Immature natural killer cell (primary cell): ENCODE results near the gene IL9. TPM values are rescaled to one million over a fixed set of nuclear protein-coding genes. Genes with fewer than 3 reads are reported as not detected.

Experiments used
- DNase-seq, 3 donors: peaks; one replicate each; pipeline ENCODE4 v3.0.0; 2022; ENCODE audit warnings: mixed read lengths in 1 of 3
- H3K27ac Mint-ChIP-seq, 6 donors: one replicate each; pipeline ENCODE4 v1.8.0; 2020; ENCODE audit warnings: mixed read lengths in 6 of 6, mild to moderate bottlenecking in 5 of 6, inconsistent platforms in 4 of 6, moderate library complexity in 3 of 6
- H3K27me3 Mint-ChIP-seq, 3 donors: one replicate each; pipeline ENCODE4 v1.8.0; 2020 to 2021; ENCODE audit warnings: low read depth in 3 of 3, mild to moderate bottlenecking in 3 of 3, mixed read lengths in 3 of 3, moderate library complexity in 3 of 3, inconsistent platforms in 1 of 3
- H3K36me3 Mint-ChIP-seq, 3 donors: one replicate each; pipeline ENCODE4 v1.8.0; 2020; ENCODE audit warnings: mixed read lengths in 3 of 3, inconsistent platforms in 2 of 3, mild to moderate bottlenecking in 2 of 3
- H3K4me1 Mint-ChIP-seq, 2 donors: one replicate each; pipeline ENCODE4 v1.8.0; 2020; ENCODE audit warnings: inconsistent platforms in 2 of 2, mild to moderate bottlenecking in 2 of 2, mixed read lengths in 2 of 2, moderate library complexity in 1 of 2
- H3K4me3 Mint-ChIP-seq, 5 donors: one replicate each; pipeline ENCODE4 v1.8.0; 2020; ENCODE audit warnings: mild to moderate bottlenecking in 5 of 5, mixed read lengths in 5 of 5, inconsistent platforms in 3 of 5, moderate library complexity in 3 of 5
- H3K9me3 Mint-ChIP-seq, 6 donors: one replicate each; pipeline ENCODE4 v1.8.0; 2020; ENCODE audit warnings: mild to moderate bottlenecking in 6 of 6, mixed read lengths in 6 of 6, inconsistent platforms in 4 of 6, moderate library complexity in 3 of 6
- polyA plus RNA-seq, 3 donors: library from polyadenylated mRNA; unstranded; fragments of 300-500 nt; fragmentation: Illumina TruSeq; gene quantifications; one replicate each; pipeline ENCODE4 v1.2.3, GENCODE V29; 2021

The IL9 gene
- not detected for polyA plus RNA-seq

DNA sequence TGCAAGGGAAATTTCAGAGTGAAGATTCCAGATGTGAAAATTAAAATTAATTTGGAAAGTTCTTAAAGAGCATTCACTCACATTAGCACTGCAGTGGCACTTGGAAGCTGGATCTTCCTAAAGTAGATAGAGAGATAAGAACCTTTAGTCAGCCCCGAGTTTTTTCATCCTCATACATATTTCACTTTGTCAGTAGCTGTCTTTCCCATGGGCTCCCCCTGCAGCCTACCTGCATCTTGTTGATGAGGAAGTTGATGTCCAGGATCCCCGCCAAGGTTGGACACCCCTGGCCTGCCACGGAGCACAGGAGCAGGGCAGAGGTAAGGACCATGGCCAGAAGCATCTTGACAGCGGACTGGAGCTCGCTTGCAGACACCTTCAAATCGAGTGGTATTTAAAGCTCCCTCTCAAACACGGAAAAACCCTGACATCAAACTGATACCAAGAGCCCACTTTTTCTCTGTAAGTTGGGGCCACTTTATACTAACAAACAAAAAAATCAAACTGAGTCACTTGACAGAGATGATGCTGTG lies at the start of gene IL9:
Gene IL9 (minus strand): TSS at position 368 of the 533 bp plus-strand sequence. CDS start 25 bp downstream, at position 343.
- no peaks in the 10 kb centered on the region for H3K36me3 Mint-ChIP-seq
- DNase-seq: no peak
- H3K4me3 Mint-ChIP-seq: no peak within 1 kb of the TSS
- H3K27me3 Mint-ChIP-seq: peaks cover 7 to 21% (median 18%) of the 10 kb centered on the region in 3 donors
- no peaks in the 10 kb centered on the region for H3K9me3 Mint-ChIP-seq
- peak within 1 kb of the TSS in 1 of 6 donors; percentile 55 for H3K27ac Mint-ChIP-seq
- H3K4me1 Mint-ChIP-seq: no peaks in the 10 kb centered on the region

DNA sequence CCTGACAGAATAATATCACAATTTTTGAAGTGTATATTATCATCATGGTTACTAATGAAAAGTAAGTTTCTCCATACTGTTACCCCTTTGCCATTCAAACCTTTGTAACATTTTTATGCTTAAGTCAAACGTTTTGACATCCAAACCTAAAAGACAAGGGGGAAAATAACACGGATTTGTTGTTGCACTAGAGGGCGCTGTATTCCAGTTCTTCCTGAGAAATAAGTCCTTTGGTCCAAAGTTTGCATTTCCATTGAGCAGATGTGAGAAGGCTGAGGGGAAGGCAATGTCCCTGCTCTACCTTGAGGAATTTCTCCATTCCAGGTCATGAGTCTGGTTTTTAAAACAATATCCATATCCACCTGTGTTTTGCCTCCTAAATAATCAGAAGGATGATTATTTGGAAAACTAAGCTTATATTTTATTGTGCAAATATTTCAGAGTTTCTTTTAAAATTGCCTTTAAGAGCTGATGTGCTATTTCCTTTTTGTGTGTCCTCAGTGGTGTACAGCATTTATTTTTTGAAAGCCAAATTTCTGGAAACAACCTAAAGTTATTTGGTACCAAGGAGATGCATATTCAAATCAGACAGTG lies 49.4 kb upstream of the IL9 start:
- no peaks in the 10 kb centered on the region for H3K9me3 Mint-ChIP-seq
- no peak overlapping the region for H3K4me3 Mint-ChIP-seq
- no peaks in the 10 kb centered on the region for H3K36me3 Mint-ChIP-seq
- H3K27ac Mint-ChIP-seq: no peak overlapping the region
- peak; percentile 12 to 37 (median 24) for DNase-seq
- peaks cover 2 to 15% (median 10%) of the 10 kb centered on the region in 3 donors for H3K27me3 Mint-ChIP-seq
- no peaks in the 10 kb centered on the region for H3K4me1 Mint-ChIP-seq

DNA sequence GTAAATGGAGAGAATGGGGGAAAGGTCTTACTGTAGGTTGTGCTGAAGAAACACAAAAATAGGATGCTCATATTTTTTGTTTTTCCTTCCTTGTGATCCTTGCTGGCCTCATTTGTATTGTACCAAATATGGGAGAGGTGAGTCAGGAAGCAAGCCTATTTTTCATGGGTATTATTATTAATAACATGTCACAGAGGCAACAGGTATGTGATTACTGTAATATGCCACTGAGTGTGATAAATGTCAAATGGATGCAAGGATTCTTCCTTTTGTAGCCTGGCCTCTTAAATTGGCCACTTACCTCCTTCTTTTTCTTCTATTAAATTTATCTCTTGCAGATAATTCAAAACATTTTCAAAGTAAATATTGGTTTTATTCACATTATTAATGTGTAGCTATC lies 48.9 kb upstream of the IL9 start:
- peaks cover 2 to 15% (median 8%) of the 10 kb centered on the region in 3 donors for H3K27me3 Mint-ChIP-seq
- no peaks in the 10 kb centered on the region for H3K9me3 Mint-ChIP-seq
- DNase-seq: no peak
- H3K4me3 Mint-ChIP-seq: no peak overlapping the region
- no peaks in the 10 kb centered on the region for H3K36me3 Mint-ChIP-seq
- no peaks in the 10 kb centered on the region for H3K4me1 Mint-ChIP-seq
- H3K27ac Mint-ChIP-seq: no peak overlapping the region

DNA sequence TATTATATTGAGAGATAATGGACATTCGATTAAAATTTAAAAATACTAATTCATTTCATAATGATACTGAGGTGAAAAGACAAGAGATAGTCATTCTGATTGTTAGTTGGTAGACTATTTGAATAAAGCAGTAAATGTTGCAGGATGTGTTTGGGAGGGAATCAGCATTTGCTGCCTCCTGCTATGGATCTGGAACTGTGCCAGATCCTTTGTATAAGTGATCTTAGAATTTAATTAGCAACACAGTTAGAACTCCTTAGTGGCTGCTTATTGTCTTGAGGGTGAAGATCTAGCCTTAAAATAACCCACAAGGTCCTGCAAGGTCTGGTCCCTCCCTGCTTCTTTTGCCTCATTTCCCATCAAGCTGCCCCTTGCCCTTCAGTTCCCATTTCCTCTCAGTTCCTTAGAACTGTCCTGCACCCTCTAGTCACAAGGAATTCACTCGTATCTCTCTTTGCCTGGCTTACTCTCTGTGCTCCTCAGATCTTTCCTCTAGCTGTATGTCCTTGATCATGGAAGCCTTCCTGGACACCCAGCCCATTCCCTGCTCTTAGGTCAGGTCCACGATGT lies 46.6 kb upstream of the IL9 start:
- Mint-ChIP-seq H3K4me1 (no peaks in the 10 kb centered on the region), H3K36me3 (no peaks in the 10 kb centered on the region), H3K4me3 (no peak overlapping the region), H3K9me3 (no peaks in the 10 kb centered on the region), H3K27ac (no peak overlapping the region), H3K27me3 (peaks cover 2 to 23% (median 16%) of the 10 kb centered on the region in 3 donors)
- DNase-seq: no peak

DNA sequence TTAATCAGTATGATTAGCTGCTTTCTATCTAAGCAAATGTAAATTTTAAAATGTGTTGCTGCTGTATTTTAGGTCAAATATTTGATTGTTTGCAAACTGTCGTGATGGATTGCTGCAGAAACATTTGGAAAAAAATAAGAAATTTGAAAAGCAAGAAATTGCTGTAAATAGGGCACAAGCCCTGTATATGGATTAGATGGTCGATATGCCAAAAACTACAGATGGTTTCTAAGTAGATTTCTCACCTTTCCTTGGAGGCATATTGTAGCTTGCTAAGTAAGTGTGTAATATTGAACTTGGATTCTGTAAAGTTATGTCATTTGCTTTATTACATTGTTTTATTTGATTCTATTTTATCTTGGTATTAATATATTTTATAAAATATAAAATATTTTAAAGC lies 46.1 kb upstream of the IL9 start:
- Mint-ChIP-seq H3K4me1 (no peaks in the 10 kb centered on the region), H3K36me3 (no peaks in the 10 kb centered on the region), H3K27ac (no peak overlapping the region), H3K4me3 (no peak overlapping the region), H3K27me3 (peaks cover 2 to 23% (median 16%) of the 10 kb centered on the region in 3 donors), H3K9me3 (no peaks in the 10 kb centered on the region)
- DNase-seq: no peak

DNA sequence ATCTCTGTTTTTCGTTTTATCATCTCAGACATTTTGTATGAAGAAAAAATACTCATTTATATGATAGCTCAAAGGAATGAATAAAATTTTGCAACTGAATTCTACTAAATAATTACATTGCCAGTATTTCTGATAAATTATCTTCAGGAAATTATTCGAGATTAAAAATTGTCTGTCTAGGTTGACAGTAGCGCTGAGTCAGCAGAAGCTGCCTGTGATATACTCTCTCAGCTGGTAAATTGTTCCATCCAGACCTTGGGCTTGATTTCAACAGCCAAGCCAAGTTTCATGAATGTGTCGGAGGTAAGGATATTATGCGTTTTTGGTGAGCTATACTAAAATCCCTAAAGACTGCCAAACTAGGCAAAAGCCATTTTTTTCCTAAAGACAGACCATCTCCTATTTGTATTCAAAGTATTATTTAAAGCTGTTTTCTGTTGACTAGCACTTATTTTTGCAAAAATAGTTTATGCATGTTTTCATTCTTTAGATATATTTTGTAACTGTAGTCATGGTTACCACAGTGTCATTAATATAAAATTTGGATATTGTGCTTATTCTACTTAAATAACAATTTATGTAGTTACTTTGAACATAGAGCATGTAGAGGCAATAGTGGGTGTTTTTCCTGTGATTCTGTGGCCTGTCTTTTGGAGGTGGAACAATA lies 41.7 kb upstream of the IL9 start:
- no peaks in the 10 kb centered on the region for H3K9me3 Mint-ChIP-seq
- no peak overlapping the region for H3K4me3 Mint-ChIP-seq
- no peak overlapping the region for H3K27ac Mint-ChIP-seq
- DNase-seq: no peak
- H3K27me3 Mint-ChIP-seq: peaks cover 2 to 17% (median 12%) of the 10 kb centered on the region in 3 donors
- H3K4me1 Mint-ChIP-seq: no peaks in the 10 kb centered on the region
- H3K36me3 Mint-ChIP-seq: no peaks in the 10 kb centered on the region

DNA sequence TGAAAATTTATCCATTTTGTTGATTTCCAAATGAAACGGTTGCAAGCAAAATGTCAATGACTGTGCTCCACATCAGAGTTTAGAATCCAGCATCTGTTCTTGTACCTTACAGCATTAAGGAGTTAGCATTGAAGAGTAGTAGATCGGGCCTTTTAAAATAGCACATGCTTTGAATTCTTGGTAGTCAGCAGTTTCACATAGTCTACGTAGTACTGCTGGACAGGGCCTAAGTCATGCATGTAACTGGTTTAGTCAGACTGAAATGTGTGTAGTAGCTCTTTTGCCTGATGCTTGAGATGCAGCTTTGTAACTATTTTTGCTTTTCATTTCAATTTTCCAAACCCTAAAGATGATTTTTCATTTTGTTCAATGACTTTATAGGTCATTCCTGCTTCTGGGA lies 39.3 kb upstream of the IL9 start:
- DNase-seq: no peak
- Mint-ChIP-seq H3K36me3 (no peaks in the 10 kb centered on the region), H3K4me1 (no peaks in the 10 kb centered on the region), H3K27me3 (peaks cover 5 to 28% (median 16%) of the 10 kb centered on the region in 3 donors), H3K27ac (no peak overlapping the region), H3K9me3 (no peaks in the 10 kb centered on the region), H3K4me3 (no peak overlapping the region)

DNA sequence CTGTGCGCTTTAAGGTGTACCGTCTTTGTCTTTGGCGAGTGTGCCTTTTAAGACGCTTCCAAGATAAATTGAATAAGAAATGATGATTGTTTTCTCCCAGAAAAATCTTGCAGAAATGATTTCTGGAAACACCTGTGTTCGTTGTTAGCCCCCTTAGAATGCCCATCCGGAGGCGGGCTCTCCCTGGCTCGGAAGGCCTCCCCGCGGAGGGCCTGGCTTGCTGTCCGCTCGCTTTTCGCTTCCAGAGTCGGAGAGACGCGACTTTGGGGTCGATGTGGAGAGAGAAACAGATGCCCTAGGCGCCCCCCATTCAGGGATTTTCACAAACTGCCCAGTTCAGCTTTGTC lies 35.3 kb upstream of the IL9 start:
- H3K4me1 Mint-ChIP-seq: no peaks in the 10 kb centered on the region
- no peak for DNase-seq
- H3K27me3 Mint-ChIP-seq: peaks cover 7 to 38% (median 16%) of the 10 kb centered on the region in 3 donors
- H3K36me3 Mint-ChIP-seq: no peaks in the 10 kb centered on the region
- peaks cover 0 to 5% (median 0%) of the 10 kb centered on the region in 6 donors for H3K9me3 Mint-ChIP-seq
- H3K27ac Mint-ChIP-seq: no peak overlapping the region
- H3K4me3 Mint-ChIP-seq: no peak overlapping the region

DNA sequence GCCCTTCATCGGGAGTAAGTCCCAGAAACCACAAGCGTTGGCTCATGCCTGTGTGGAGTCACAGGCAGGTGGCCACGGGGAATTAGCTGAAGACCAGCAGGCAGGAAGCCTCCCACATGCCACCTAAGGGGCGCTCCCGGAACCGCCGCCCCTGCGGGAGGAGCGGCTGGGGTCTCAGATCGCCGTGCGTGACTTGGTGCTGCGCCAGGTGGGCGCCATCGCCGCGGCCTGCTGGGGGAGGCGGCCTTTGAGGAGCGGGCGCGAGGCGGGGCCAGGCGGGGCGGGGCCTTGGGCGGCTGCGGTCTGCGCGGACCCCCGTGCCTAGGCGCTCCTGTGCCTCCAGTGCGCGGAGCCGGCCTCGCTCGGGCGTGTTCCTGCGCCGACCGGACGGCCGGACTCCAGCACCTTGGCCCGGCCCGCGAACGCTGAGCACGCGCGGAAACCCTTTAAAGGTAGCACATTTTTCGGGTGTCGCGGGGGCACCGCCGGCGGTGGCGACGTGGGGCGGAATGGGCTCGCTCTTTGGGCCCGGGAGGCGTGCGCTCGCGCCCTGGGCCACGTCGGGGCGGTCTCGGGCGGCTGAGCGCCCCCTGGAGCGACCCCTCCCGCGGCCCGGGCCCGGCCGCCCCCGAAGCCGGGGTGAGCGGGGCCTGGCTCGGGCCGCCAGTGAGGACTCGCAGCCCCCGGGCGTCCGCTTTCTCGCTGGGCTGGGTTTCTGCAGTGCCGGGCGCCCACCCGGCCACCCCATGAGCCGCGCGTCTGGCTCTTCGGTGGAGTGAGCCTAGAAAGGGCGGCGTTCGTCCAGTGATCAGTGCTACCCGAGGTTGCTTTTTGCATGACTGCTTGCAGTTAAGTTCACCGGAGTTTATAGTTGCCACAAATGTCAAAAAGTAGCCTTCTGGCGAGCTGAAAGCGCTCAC lies 34.6 kb upstream of the IL9 start:
- H3K27ac Mint-ChIP-seq: no peak overlapping the region
- H3K4me3 Mint-ChIP-seq: no peak overlapping the region
- peaks cover 7 to 38% (median 17%) of the 10 kb centered on the region in 3 donors for H3K27me3 Mint-ChIP-seq
- no peak for DNase-seq
- H3K4me1 Mint-ChIP-seq: no peaks in the 10 kb centered on the region
- H3K9me3 Mint-ChIP-seq: peaks cover 0 to 5% (median 0%) of the 10 kb centered on the region in 6 donors
- H3K36me3 Mint-ChIP-seq: no peaks in the 10 kb centered on the region

DNA sequence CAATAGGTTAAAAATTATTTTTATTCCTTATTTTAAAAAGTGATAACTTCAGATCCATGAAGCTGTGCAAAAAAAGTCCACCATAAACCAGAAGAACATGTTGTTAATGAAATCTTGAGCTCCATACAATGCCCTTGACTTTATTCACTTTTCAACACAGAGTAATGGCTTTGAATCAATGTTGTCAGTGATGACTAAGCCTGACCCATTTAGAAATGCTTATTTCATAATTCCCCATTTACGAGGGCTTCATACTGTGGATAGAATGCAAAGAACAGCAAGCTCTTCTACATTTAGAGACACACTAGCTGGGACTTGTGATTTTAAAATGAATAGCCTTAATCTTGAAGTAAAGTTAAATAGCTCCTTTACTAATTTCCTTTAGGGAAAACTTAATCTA lies 25.7 kb upstream of the IL9 start:
- DNase-seq: no peak
- H3K27me3 Mint-ChIP-seq: peaks cover 4 to 35% (median 26%) of the 10 kb centered on the region in 3 donors
- no peaks in the 10 kb centered on the region for H3K36me3 Mint-ChIP-seq
- peaks cover 11 to 13% of the 10 kb centered on the region in 2 donors for H3K4me1 Mint-ChIP-seq
- H3K9me3 Mint-ChIP-seq: peaks cover 0 to 14% (median 0%) of the 10 kb centered on the region in 6 donors
- H3K27ac Mint-ChIP-seq: no peak overlapping the region
- no peak overlapping the region for H3K4me3 Mint-ChIP-seq

DNA sequence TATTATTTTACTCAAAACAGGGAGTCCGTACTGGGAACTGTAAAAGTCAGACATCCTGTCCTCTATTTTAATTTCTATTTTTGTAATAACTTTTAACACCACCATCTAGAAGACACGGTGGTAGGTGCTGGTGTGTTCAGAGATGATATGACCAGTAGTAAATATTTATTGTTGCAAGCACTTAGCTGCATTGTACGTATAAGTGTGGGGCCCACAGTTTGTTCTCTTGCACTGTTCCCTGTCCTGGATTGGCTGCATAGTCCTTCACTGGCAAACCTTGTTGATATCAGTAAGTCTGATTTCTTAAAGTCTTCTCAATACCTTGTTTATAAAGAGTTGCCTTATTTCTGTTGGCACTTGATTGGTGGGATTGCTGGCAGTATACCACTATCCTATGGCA lies 24.6 kb upstream of the IL9 start:
- H3K9me3 Mint-ChIP-seq: peaks cover 0 to 14% (median 0%) of the 10 kb centered on the region in 6 donors
- no peak for DNase-seq
- H3K27ac Mint-ChIP-seq: no peak overlapping the region
- no peaks in the 10 kb centered on the region for H3K36me3 Mint-ChIP-seq
- H3K4me1 Mint-ChIP-seq: peaks cover 18 to 22% of the 10 kb centered on the region in 2 donors
- no peak overlapping the region for H3K4me3 Mint-ChIP-seq
- peaks cover 5 to 33% (median 26%) of the 10 kb centered on the region in 3 donors for H3K27me3 Mint-ChIP-seq

DNA sequence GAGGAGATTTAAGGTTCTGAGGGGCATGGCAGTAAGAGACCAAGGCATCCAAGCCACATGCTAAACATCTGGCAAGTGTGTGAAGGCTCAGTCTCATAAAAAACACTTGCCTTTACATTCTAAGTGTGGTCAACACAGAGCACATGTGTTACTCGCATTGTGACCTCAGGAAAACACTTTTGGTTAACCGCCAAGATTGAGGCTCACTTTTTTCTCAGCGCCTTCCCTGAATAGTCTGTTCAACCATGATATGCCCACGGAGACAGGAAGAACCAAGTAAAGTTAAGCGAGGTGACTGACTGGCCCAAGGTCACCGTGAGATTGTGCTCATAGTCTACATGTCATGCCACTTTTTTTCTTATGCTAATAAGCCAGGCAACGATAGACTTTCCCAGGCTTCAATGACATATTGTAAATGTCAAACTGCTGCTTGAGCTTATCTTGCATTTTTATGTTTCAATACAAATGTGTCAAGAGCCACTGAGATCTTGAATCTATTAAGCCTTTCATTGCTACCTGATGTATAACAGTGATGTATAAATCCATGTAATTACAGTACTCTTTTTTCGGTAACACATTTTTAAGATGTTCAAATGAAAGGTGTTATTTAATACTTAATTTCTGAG lies 21.1 kb upstream of the IL9 start:
- H3K4me1 Mint-ChIP-seq: peaks cover 24 to 30% of the 10 kb centered on the region in 2 donors
- H3K27ac Mint-ChIP-seq: peak overlapping the region in 3 of 6 donors; percentile 19 to 60 (median 56)
- H3K4me3 Mint-ChIP-seq: peak overlapping the region in 2 of 5 donors; percentile 2 to 17
- no peaks in the 10 kb centered on the region for H3K36me3 Mint-ChIP-seq
- H3K9me3 Mint-ChIP-seq: peaks cover 1 to 14% (median 5%) of the 10 kb centered on the region in 6 donors
- peak; percentile 21 to 61 (median 51) for DNase-seq
- H3K27me3 Mint-ChIP-seq: peaks cover 15 to 27% (median 23%) of the 10 kb centered on the region in 3 donors

DNA sequence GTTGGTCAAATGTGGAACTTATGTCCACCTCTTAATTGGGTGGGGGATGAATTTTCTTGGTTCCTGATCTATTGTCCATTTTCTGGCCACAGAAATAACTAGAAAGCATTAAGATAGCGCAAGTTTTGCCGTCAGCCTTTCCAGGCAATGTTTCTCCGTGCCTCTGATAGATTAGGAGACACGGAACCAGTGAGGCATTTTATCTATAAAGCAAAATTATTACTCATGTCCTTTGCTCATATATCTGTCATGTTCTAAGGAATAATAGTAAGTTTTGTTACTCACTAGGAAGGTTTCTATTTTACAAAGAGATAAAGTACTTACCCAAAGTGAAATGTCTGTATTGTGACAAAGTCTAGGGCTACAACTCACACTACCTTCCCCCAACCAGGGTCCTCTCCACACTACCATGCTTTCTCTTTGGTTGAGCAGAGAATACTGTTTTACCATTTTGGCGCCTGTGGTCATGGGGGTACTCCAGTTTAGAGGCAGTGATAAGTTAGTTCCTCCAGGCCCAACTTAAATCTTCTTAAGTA lies 19.9 kb upstream of the IL9 start:
- Mint-ChIP-seq H3K36me3 (no peaks in the 10 kb centered on the region), H3K27me3 (peaks cover 16 to 31% (median 30%) of the 10 kb centered on the region in 3 donors), H3K4me3 (no peak overlapping the region), H3K27ac (no peak overlapping the region), H3K4me1 (peaks cover 24 to 30% of the 10 kb centered on the region in 2 donors), H3K9me3 (peaks cover 1 to 14% (median 5%) of the 10 kb centered on the region in 6 donors)
- DNase-seq: no peak
